Activated CD4-positive, alpha-beta memory T cell treated with anti-CD3 and anti-CD28 coated beads, Interleukin-2, amount 10 ng/mL, durations not matched to agents 7 days and 5 days (primary cell): ENCODE measurements around the gene PEAR1. TPM values are rescaled to one million over a fixed set of nuclear protein-coding genes. Genes with fewer than 3 reads are reported as not detected.

Experiments used
- CTCF ChIA-PET: fragments of 350-600 bp; sonication (Branson Sonifier 250); formaldehyde crosslinking; loops from one replicate; lab custom pipeline; 2021; ENCODE audit warnings: antibody characterized with exemption, inconsistent platforms; lab: Charles Lee
- POLR2A ChIA-PET: fragments of 350-600 bp; sonication (Branson Sonifier 250); formaldehyde crosslinking; loops from one replicate; lab custom pipeline; 2021; ENCODE audit warnings: antibody characterized with exemption; lab: Charles Lee
- DNase-seq: peaks from one replicate; pipeline ENCODE4 v3.0.0-alpha.2; 2020
- H3K27ac Mint-ChIP-seq: one replicate; pipeline ENCODE4 v1.8.0; 2021; ENCODE audit warnings: mild to moderate bottlenecking, mixed read lengths
- H3K27me3 Mint-ChIP-seq: one replicate; pipeline ENCODE4 v1.8.0; 2021; ENCODE audit warnings: mixed read lengths
- H3K36me3 Mint-ChIP-seq: one replicate; pipeline ENCODE4 v1.8.0; 2021; ENCODE audit warnings: low read depth, mixed read lengths
- H3K4me1 Mint-ChIP-seq: one replicate; pipeline ENCODE4 v1.8.0; 2021; ENCODE audit warnings: mixed read lengths
- H3K4me3 Mint-ChIP-seq: one replicate; pipeline ENCODE4 v1.8.0; 2021; ENCODE audit warnings: mild to moderate bottlenecking, mixed read lengths
- H3K9me3 Mint-ChIP-seq: one replicate; pipeline ENCODE4 v1.8.0; 2021; ENCODE audit warnings: mixed read lengths
- total RNA-seq, 2 experiments: library from RNA; stranded (reverse); gene quantifications; one replicate each; pipeline ENCODE4 v1.2.3, GENCODE V29; 2021

PEAR1 gene
- total RNA-seq, 2 experiments from 2014 or later = 0.05 TPM; not detected in 1

DNA sequence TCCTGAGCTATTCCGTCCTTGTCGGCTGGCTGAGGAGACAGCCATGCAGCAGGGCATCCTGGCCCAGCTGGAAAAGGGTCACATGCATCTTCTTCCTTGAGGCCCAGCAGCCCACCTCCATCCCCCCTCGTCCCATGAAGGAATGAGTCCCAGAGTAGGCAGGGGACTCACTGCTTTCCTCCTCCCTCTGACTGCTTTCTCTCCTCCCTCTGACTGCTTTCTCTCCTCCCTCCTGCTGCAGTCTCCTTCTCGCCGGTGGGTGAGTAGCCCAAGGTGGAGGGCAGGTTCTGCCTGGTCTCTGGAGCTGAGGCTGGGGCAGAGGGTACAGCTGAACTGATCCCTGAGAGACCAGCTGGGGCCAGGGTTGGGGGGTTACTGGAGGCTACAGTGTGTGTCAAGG is 19.4 kb upstream of the PEAR1 start:
- H3K4me1 Mint-ChIP-seq = peaks cover 10% of the 10 kb centered on the region
- H3K36me3 Mint-ChIP-seq = no peaks in the 10 kb centered on the region
- H3K27me3 Mint-ChIP-seq = peaks cover 50% of the 10 kb centered on the region
- ChIA-PET CTCF (interaction anchor here (1.0 to 1.6 kb wide), 4 partner anchors 13 to 54 kb away, joined by 3 to 6 read pairs (median 4); no protein-coding TSS in a partner anchor), POLR2A (no interaction called here)
- no peak for DNase-seq
- H3K27ac Mint-ChIP-seq = no peak overlapping the region
- H3K4me3 Mint-ChIP-seq = no peak overlapping the region
- H3K9me3 Mint-ChIP-seq = no peaks in the 10 kb centered on the region

DNA sequence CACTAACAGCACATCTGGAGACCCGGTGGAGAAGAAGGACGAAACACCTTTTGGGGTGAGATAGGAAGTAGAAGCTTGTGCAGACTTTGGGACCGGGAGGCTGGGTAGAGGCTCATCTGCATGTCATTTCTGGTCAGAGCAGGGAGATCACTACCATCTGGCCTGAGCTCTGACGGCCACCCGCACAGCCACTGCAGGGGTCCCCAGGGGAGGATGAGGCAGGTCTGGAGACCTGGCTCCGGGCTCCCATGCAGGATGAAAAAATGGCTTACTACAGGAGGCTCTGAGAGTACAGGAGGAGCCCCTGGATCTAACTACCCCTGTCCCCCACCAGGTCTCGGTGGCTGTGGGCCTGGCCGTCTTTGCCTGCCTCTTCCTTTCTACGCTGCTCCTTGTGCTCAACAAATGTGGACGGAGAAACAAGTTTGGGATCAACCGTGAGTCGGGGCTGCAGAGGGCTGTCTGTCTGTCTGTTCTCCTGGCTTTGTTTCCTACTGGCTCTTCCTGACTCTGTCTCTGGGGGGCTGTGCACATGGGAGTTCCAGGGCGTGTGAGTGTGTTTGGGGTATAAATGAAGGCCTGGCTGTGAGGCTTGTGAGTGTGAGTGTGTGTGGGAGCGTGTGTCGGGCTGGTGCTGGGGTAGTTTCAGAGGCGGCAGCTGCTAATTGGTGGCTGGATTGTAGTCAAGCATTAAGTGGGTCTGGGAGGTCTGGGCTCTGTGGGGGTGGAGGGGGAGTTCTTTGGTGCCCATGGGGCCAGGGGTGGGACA is 18.8 kb upstream of the PEAR1 start:
- POLR2A ChIA-PET = no interaction called here
- peaks cover 47% of the 10 kb centered on the region for H3K27me3 Mint-ChIP-seq
- CTCF ChIA-PET = interaction anchor here (1.0 to 1.6 kb wide), 2 partner anchors 15 to 16 kb away, joined by 3 to 6 read pairs; no protein-coding TSS in a partner anchor

DNA sequence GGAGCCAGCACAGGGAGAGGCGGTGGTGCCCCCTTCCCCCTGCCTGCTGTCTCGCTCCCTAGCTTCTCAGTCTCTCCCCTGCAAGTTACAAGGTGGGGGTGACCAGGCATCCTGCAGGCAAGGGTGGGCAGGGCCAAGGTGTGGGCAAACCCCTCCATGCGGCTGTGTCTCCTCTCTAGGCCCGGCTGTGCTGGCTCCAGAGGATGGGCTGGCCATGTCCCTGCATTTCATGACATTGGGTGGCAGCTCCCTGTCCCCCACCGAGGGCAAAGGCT is 18.2 kb upstream of the PEAR1 start:
- no peaks in the 10 kb centered on the region for H3K36me3 Mint-ChIP-seq
- H3K4me3 Mint-ChIP-seq = no peak overlapping the region
- H3K27me3 Mint-ChIP-seq = peaks cover 48% of the 10 kb centered on the region
- H3K9me3 Mint-ChIP-seq = no peaks in the 10 kb centered on the region
- H3K4me1 Mint-ChIP-seq = peaks cover 7% of the 10 kb centered on the region
- POLR2A ChIA-PET = no interaction called here
- no peak for DNase-seq
- CTCF ChIA-PET = interaction anchor here (0.6 to 1.3 kb wide), 3 partner anchors 16 to 18 kb away, joined by 3 read pairs; no protein-coding TSS in a partner anchor
- no peak overlapping the region for H3K27ac Mint-ChIP-seq

More for the DNA sequence above, 18.8 kb upstream of the PEAR1 start:
- Mint-ChIP-seq H3K4me3 (no peak overlapping the region), H3K4me1 (peaks cover 10% of the 10 kb centered on the region), H3K36me3 (no peaks in the 10 kb centered on the region), H3K9me3 (no peaks in the 10 kb centered on the region), H3K27ac (no peak overlapping the region)
- DNase-seq = no peak

DNA sequence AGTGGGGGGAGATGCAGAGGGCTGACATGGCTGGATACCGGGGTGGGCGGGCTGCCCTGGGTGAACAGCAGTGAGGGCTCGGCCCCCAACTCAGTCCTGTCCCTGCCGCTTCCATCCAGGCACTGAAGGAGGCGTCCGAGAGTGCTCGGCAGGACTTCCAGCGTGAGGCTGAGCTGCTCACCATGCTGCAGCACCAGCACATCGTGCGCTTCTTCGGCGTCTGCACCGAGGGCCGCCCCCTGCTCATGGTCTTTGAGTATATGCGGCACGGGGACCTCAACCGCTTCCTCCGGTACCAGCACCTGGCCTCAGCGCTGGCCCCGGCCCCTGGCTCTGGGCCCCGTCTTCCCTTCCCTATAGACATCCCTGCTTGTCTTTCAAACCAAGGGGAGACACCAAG is 17.2 kb upstream of the PEAR1 start:
- Mint-ChIP-seq H3K4me1 (no peaks in the 10 kb centered on the region), H3K4me3 (no peak overlapping the region), H3K27me3 (peaks cover 48% of the 10 kb centered on the region), H3K9me3 (no peaks in the 10 kb centered on the region), H3K36me3 (no peaks in the 10 kb centered on the region), H3K27ac (no peak overlapping the region)
- ChIA-PET CTCF (interaction anchor here (1.2 to 1.3 kb wide), 2 partner anchors 14 to 17 kb away, joined by 3 read pairs; no protein-coding TSS in a partner anchor), POLR2A (no interaction called here)
- no peak for DNase-seq

DNA sequence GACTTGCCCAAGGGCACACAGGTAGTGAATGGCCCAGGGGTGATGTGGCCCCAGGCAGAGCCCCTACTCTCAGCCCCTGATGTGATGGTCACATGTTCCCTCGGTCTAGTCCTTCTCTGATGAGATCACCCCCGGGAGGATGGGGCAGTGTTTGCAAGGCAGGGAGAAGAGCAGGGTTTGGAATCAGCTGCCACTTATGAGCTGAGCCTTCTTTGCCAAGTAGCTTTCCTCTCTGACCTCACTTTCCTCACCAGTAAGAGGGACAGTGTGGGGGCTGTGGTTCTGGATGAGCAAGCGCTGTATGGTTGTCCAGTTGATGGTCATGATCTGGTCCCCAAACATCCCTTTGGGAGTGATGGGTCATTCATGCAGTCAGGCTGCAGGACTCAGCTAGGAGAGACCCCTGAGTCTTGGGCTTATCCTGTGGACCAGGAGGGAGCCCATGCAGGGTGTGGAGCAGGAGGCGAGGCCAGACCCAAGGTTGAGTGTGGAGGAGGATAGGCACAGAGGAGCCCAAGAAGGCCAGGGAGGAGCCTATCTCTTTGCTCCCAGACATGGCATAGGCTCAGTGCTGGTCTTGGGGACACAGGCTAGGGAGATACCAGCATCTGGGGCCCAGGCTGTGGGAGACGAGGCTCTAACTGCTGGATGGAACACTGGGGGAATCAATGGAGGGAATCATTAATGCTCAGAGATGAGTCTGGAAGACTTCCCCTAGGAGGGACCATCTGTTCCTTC is 15.9 kb upstream of the PEAR1 start:
- H3K27ac Mint-ChIP-seq = no peak overlapping the region
- no peak overlapping the region for H3K4me3 Mint-ChIP-seq
- no peaks in the 10 kb centered on the region for H3K36me3 Mint-ChIP-seq
- H3K4me1 Mint-ChIP-seq = no peaks in the 10 kb centered on the region
- CTCF ChIA-PET = interaction anchor here (1.2 kb wide), 1 partner anchor 13 kb away, joined by 3 read pairs; no protein-coding TSS in a partner anchor
- DNase-seq = no peak
- POLR2A ChIA-PET = no interaction called here
- peaks cover 44% of the 10 kb centered on the region for H3K27me3 Mint-ChIP-seq
- H3K9me3 Mint-ChIP-seq = no peaks in the 10 kb centered on the region

DNA sequence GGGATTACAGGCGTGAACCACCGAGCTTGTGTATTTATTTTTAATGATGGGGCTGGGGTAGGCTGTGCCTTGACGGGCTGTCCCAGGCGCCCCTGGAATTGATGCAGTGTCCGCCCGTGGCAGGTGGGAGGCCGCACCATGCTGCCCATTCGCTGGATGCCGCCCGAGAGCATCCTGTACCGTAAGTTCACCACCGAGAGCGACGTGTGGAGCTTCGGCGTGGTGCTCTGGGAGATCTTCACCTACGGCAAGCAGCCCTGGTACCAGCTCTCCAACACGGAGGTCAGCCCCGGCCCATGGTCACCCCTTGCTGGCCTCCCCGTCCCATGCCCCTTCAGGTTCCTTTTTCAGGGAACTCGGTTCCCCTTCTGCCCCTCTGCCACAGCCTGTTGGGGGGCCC is 13.6 kb upstream of the PEAR1 start:
- ChIA-PET POLR2A (no interaction called here), CTCF (interaction anchor here (1.4 to 2.5 kb wide), 2 partner anchors 12 to 20 kb away, joined by 4 to 11 read pairs; no protein-coding TSS in a partner anchor)
- Mint-ChIP-seq H3K36me3 (no peaks in the 10 kb centered on the region), H3K27ac (no peak overlapping the region), H3K4me1 (no peaks in the 10 kb centered on the region), H3K4me3 (no peak overlapping the region), H3K27me3 (peaks cover 43% of the 10 kb centered on the region), H3K9me3 (no peaks in the 10 kb centered on the region)
- DNase-seq = no peak

DNA sequence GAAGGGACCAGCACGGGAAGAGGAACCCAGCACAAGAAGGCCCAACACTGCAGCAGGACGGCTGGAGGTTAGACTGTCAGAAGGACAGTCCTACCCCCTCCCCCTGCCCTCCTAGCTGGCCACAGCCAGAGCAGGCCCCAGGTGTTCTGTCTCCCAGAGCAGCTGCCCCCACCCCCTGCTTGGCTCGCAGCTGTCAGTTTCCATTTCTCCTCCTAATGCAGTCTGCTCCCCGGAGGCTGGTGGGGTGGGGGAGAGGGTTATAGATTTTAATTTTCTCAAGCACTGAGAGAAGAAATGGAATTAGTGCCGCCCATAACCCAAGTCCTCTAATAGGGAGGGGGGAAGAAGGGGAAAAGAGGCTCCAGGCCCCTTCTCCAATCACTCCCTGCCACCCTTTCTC is 13.0 kb upstream of the PEAR1 start:
- no peak for DNase-seq
- H3K9me3 Mint-ChIP-seq = no peaks in the 10 kb centered on the region
- no peak overlapping the region for H3K4me3 Mint-ChIP-seq
- H3K27ac Mint-ChIP-seq = no peak overlapping the region
- CTCF ChIA-PET = interaction anchor here (0.9 to 2.5 kb wide), 5 partner anchors 9 to 154 kb away, joined by 3 to 11 read pairs (median 4); no protein-coding TSS in a partner anchor
- no peaks in the 10 kb centered on the region for H3K4me1 Mint-ChIP-seq
- no peaks in the 10 kb centered on the region for H3K36me3 Mint-ChIP-seq
- H3K27me3 Mint-ChIP-seq = peaks cover 43% of the 10 kb centered on the region
- POLR2A ChIA-PET = interaction anchor here (1.0 kb wide), 1 partner anchor 18 kb away, joined by 3 read pairs; no protein-coding TSS in a partner anchor

DNA sequence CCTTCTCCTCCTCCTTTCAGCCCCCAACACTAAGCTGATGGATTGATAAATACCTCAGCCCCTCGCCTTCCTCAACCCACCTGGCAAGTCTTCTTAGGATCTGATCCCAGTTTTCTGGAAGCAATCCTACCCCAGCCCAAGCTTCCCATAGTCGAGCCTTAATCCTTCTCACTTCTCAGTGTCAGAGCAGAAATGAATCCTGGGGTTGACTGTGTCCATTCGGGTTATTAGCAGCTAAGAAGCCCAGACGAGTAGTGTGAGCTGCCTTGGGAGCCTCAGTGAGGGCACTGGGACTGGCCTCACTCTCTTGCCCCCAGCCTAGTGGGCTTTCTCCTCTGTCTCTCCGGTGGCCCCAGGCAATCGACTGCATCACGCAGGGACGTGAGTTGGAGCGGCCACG is 12.4 kb upstream of the PEAR1 start:
- ChIA-PET POLR2A (interaction anchor here (1.0 kb wide), 1 partner anchor 19 kb away, joined by 3 read pairs; no protein-coding TSS in a partner anchor), CTCF (interaction anchor here (0.9 to 2.5 kb wide), 5 partner anchors 9 to 155 kb away, joined by 3 to 11 read pairs (median 4); no protein-coding TSS in a partner anchor)
- H3K4me3 Mint-ChIP-seq = no peak overlapping the region
- H3K36me3 Mint-ChIP-seq = no peaks in the 10 kb centered on the region
- H3K9me3 Mint-ChIP-seq = no peaks in the 10 kb centered on the region
- DNase-seq = no peak
- H3K27ac Mint-ChIP-seq = no peak overlapping the region
- H3K4me1 Mint-ChIP-seq = no peaks in the 10 kb centered on the region
- H3K27me3 Mint-ChIP-seq = peaks cover 44% of the 10 kb centered on the region

DNA sequence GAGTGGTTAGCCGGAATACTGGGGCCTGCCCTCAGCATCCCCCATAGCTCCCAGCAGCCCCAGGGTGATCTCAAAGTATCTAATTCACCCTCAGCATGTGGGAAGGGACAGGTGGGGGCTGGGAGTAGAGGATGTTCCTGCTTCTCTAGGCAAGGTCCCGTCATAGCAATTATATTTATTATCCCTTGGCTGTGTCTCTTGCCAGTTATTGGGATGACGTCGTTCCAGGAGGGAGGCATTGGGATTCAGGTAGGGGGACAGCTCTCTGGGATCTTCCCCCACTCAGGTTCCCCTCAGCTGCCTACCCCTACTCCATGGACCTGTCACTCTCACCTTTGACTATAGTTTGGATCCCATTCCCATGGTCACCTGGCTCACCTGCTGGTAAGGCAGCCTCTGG is 11.9 kb upstream of the PEAR1 start:
- ChIA-PET POLR2A (interaction anchor here (1.1 kb wide), 1 partner anchor 80 kb away, joined by 3 read pairs; no protein-coding TSS in a partner anchor), CTCF (interaction anchor here (0.9 to 2.5 kb wide), 3 partner anchors 8 to 43 kb away, joined by 3 to 11 read pairs (median 4); no protein-coding TSS in a partner anchor)
- Mint-ChIP-seq H3K4me3 (no peak overlapping the region), H3K27ac (no peak overlapping the region), H3K9me3 (no peaks in the 10 kb centered on the region), H3K27me3 (peaks cover 44% of the 10 kb centered on the region), H3K4me1 (no peaks in the 10 kb centered on the region), H3K36me3 (no peaks in the 10 kb centered on the region)
- no peak for DNase-seq

DNA sequence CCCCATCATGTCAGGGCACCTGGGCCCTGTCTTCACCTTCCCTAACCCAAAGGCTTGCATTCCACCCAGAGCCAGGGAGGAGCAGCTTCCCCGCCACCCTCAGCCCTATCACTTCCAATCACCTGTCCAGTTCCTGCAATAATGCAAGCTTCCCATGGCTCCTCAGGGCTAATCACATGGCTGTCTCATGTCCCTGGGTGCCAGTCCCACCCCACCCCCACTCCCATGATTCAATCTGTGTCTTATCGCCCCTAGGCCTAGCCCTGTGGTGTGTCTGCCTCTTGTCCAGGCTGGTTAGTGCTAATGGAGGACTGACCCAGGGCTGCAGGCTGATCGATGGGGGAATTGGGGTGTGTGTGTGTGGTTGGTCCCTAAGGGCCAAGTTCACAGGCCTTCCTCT is 11.0 kb upstream of the PEAR1 start:
- Mint-ChIP-seq H3K27me3 (peaks cover 43% of the 10 kb centered on the region), H3K4me3 (no peak overlapping the region), H3K36me3 (no peaks in the 10 kb centered on the region), H3K9me3 (no peaks in the 10 kb centered on the region), H3K4me1 (no peaks in the 10 kb centered on the region), H3K27ac (no peak overlapping the region)
- ChIA-PET POLR2A (interaction anchor here (1.1 kb wide), 1 partner anchor 81 kb away, joined by 3 read pairs; no protein-coding TSS in a partner anchor), CTCF (interaction anchor here (2.5 kb wide), 1 partner anchor 10 kb away, joined by 11 read pairs; no protein-coding TSS in a partner anchor)
- no peak for DNase-seq

DNA sequence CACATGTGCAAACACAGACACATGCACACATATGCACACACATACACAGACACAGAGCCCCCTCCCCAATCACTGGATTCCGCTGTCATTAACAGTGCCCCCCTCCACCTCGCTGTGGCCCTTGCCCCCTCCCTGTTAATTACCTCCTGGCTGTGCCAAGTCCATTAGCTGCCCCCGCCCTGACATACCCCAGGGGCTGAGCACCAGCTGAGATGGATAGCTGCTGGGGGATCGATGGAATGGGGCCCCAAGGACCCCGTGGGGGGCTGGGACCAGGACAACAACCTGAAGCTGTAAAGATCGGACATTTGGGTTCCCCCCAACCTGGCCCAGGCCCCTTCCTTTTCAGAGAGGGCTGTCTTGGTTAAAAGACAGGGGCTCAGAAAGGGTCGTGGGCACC is 9.6 kb upstream of the PEAR1 start:
- CTCF ChIA-PET = interaction anchor here (1.0 to 1.5 kb wide), 4 partner anchors 8 to 45 kb away, joined by 3 to 6 read pairs (median 4); partner anchors contain the start of gene NTRK1
- Mint-ChIP-seq H3K27me3 (peaks cover 37% of the 10 kb centered on the region), H3K9me3 (no peaks in the 10 kb centered on the region), H3K27ac (no peak overlapping the region), H3K36me3 (no peaks in the 10 kb centered on the region), H3K4me3 (no peak overlapping the region), H3K4me1 (no peaks in the 10 kb centered on the region)
- DNase-seq = no peak
- POLR2A ChIA-PET = no interaction called here

DNA sequence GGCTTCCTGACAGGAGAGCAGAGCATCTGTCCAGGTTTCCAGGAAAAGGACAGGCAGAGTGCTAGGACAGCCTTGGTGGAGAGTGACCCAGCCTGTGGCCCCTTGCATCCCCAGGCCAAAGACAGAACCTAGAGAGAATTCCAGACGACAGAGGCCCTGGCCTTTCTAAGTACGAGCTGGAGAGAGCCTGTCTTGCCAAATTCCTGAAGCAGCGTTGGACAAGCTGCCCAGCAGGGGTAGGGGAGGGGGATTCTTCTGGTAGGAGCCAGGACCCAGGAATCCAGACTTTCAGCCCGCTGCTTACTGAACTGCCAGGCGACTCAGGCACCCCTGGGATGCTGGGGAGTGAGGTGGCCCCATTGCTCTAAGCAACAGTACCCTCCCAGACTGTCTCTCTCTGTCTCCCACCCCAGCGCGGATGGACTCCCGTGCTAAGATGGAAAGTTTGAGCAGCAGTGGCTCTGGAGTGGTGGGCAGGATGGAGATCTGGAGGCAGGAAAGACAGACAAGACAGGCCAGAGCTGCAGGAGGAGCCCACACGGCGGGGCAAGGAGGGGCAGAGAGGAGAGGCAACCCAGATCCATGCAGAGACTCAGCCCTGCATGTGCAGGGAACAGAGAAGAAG is 8.8 kb upstream of the PEAR1 start:
- Mint-ChIP-seq H3K27ac (no peak overlapping the region), H3K36me3 (no peaks in the 10 kb centered on the region), H3K4me3 (no peak overlapping the region), H3K9me3 (no peaks in the 10 kb centered on the region), H3K27me3 (peaks cover 37% of the 10 kb centered on the region), H3K4me1 (no peaks in the 10 kb centered on the region)
- POLR2A ChIA-PET = no interaction called here
- DNase-seq = no peak
- CTCF ChIA-PET = interaction anchor here (1.1 to 1.5 kb wide), 3 partner anchors 8 to 46 kb away, joined by 3 to 6 read pairs (median 4); partner anchors contain the start of gene NTRK1
